Measurements from ENCODE around the gene ATP10B.

DNA sequence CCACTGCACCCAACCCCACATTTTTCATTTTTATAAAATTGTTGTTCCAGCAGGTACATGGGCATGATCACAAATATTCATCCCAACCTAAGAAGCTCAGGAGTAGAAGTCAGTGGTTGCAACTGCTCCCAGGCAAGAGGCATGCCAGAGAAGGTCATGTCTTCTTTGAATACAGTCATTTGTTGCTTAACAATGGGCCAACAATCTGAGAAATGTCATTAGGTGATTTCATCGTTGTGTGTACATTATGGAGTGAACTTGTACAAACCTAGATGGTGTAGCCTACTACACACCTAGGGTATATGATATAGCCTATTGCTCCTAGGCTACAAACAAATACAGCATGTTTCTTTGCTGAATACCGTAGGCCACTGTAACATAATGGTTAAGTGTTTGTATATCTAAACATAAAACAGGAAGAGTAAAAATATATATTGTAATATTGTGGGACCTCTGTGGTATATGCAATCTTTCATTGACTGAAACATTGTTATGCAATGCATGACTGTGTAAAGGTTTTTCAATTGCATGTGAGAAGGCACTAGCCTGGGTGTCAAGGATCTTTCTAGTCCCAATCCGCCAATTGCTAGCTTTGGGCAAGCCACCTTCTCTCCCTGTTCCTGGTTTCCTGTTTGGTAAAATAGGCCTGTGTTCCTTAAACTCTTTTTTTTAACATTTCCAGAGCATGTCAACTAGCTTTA is 27.6 kb downstream of the ATP10B start:
- TF ChIP-seq CTCF (IDR thresholded peaks at IDR 0.05), result no peak
- TF ChIP-seq, protein P1, sequence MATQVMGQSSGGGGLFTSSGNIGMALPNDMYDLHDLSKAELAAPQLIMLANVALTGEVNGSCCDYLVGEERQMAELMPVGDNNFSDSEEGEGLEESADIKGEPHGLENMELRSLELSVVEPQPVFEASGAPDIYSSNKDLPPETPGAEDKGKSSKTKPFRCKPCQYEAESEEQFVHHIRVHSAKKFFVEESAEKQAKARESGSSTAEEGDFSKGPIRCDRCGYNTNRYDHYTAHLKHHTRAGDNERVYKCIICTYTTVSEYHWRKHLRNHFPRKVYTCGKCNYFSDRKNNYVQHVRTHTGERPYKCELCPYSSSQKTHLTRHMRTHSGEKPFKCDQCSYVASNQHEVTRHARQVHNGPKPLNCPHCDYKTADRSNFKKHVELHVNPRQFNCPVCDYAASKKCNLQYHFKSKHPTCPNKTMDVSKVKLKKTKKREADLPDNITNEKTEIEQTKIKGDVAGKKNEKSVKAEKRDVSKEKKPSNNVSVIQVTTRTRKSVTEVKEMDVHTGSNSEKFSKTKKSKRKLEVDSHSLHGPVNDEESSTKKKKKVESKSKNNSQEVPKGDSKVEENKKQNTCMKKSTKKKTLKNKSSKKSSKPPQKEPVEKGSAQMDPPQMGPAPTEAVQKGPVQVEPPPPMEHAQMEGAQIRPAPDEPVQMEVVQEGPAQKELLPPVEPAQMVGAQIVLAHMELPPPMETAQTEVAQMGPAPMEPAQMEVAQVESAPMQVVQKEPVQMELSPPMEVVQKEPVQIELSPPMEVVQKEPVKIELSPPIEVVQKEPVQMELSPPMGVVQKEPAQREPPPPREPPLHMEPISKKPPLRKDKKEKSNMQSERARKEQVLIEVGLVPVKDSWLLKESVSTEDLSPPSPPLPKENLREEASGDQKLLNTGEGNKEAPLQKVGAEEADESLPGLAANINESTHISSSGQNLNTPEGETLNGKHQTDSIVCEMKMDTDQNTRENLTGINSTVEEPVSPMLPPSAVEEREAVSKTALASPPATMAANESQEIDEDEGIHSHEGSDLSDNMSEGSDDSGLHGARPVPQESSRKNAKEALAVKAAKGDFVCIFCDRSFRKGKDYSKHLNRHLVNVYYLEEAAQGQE (IDR thresholded peaks at IDR 0.05; ENCODE audit: low read depth, low read length), result no peak
- TF ChIP-seq GATA2 (CRISPR knock-in tag; IDR thresholded peaks at IDR 0.05), result no peak

All from SK-N-SH (cell line).